HG02981 (cell line): ENCODE results near the gene SH3PXD2A.

Experiments
- ATAC-seq: cut with Tn5 transposase; IDR thresholded peaks from one replicate; pipeline ENCODE4 v1.9.1; 2021; ENCODE audit warnings: mild to moderate bottlenecking, moderate library complexity; ENCODE audit not compliant: unreplicated experiment

The SH3PXD2A gene

GRCh38 chr10:103756277-103756869, 99.0 kb downstream of the SH3PXD2A start:
- ATAC-seq = no peak

GRCh38 chr10:103752680-103753248, 102.6 kb downstream of the SH3PXD2A start:
- ATAC-seq = no peak

GRCh38 chr10:103751667-103752290, 103.6 kb downstream of the SH3PXD2A start:
- no peak for ATAC-seq

- ATAC-seq = no peak
These were observed 104.5 kb downstream of the SH3PXD2A start for GRCh38 chr10:103750836-103751235.

GRCh38 chr10:103749779-103750178, 105.6 kb downstream of the SH3PXD2A start:
- ATAC-seq = no peak

- no peak for ATAC-seq
These were observed 107.4 kb downstream of the SH3PXD2A start for GRCh38 chr10:103748020-103748419.

GRCh38 chr10:103747193-103747865, 108.0 kb downstream of the SH3PXD2A start:
- no peak for ATAC-seq

- no peak for ATAC-seq
These were observed 108.8 kb downstream of the SH3PXD2A start for GRCh38 chr10:103746598-103746997.

GRCh38 chr10:103745341-103746247, 109.8 kb downstream of the SH3PXD2A start:
- no peak for ATAC-seq

- ATAC-seq = no peak
These were observed 112.6 kb downstream of the SH3PXD2A start for GRCh38 chr10:103742824-103743223.

- no peak for ATAC-seq
These were observed 114.8 kb downstream of the SH3PXD2A start for GRCh38 chr10:103740611-103741010.

GRCh38 chr10:103739039-103739764, 116.2 kb downstream of the SH3PXD2A start:
- no peak for ATAC-seq

GRCh38 chr10:103737735-103738367, 117.5 kb downstream of the SH3PXD2A start:
- ATAC-seq = no peak

GRCh38 chr10:103736763-103737162, 118.6 kb downstream of the SH3PXD2A start:
- ATAC-seq = no peak

GRCh38 chr10:103736044-103736443, 119.3 kb downstream of the SH3PXD2A start:
- no peak for ATAC-seq

- ATAC-seq = no peak
These were observed 120.6 kb downstream of the SH3PXD2A start for GRCh38 chr10:103734731-103735130.

GRCh38 chr10:103733045-103733419, 122.3 kb downstream of the SH3PXD2A start:
- ATAC-seq = no peak

- ATAC-seq = no peak
These were observed 122.9 kb downstream of the SH3PXD2A start for GRCh38 chr10:103732339-103733044.

GRCh38 chr10:103731609-103732270, 123.6 kb downstream of the SH3PXD2A start:
- no peak for ATAC-seq
